ENCODE data around the gene PEAR1.

Gene PEAR1

DNA sequence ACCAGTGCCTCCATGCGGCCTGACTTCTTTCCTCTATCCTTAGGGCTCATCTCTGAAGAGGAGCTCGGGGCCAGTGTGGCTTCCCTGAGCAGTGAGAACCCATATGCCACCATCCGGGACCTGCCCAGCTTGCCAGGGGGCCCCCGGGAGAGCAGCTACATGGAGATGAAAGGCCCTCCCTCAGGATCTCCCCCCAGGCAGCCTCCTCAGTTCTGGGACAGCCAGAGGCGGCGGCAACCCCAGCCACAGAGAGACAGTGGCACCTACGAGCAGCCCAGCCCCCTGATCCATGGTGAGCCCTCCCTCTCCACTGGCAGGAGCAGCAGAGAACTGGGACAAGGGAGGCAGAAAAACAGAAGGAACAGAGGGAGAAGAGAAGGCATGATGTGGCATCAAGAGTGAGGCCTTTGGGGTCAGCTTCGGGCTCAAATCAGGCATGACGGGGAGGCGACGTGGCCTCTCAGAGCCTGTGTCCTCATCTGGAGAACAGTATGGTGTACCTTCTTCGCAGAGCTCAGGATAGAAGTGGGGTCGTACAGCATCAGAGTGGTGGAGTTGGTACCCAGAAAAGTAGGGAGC is 20.4 kb downstream of the PEAR1 start:
- Histone ChIP-seq H3K27me3 (replicated peaks in 2 of 5; ENCODE audit: control insufficient read depth in 4 of 5, insufficient read depth in 5 of 5, low read length in 4 of 5) (no peaks in the 10 kb centered on the region), H3K4me3 (ENCODE audit: control insufficient read depth in 1 of 7, extremely low read depth in 1 of 7, insufficient read depth in 4 of 7, low read depth in 2 of 7, low read length in 6 of 7) (peak overlapping the region in 1 of 7 experiments; percentile 23), H3K4me1 (ENCODE audit: control extremely low read depth in 1 of 4, control insufficient read depth in 4 of 4, insufficient read depth in 4 of 4, low read length in 3 of 4) (peaks cover 0 to 38% (median 12%) of the 10 kb centered on the region in 4 experiments), H3K36me3 (ENCODE audit: control insufficient read depth in 4 of 4, insufficient read depth in 4 of 4, low read length in 3 of 4) (peaks cover 0 to 57% (median 15%) of the 10 kb centered on the region in 4 experiments), H3K27ac (ENCODE audit: insufficient read depth in 1 of 2, low read depth in 1 of 2, low read length in 2 of 2, poor library complexity in 1 of 2, severe bottlenecking in 2 of 2) (peak overlapping the region in 1 of 2 experiments; percentile 58), H3K9me3 (ENCODE audit: control extremely low read depth in 1 of 5, control insufficient read depth in 4 of 5, insufficient read depth in 2 of 5, low read depth in 1 of 5, low read length in 4 of 5) (no peaks in the 10 kb centered on the region)
- 95% methylated on average over 13 of the region's 13 CpGs for WGBS (ENCODE audit: insufficient coverage)
- DNase-seq, result no peak
- ChIA-PET POLR2A (no interaction called here), CTCF (interaction anchor here (0.6 to 5.9 kb wide), 5 partner anchors 8 to 160 kb away, joined by 3 to 48 read pairs (median 4); partner anchors contain the start of gene LRRC71)

DNA sequence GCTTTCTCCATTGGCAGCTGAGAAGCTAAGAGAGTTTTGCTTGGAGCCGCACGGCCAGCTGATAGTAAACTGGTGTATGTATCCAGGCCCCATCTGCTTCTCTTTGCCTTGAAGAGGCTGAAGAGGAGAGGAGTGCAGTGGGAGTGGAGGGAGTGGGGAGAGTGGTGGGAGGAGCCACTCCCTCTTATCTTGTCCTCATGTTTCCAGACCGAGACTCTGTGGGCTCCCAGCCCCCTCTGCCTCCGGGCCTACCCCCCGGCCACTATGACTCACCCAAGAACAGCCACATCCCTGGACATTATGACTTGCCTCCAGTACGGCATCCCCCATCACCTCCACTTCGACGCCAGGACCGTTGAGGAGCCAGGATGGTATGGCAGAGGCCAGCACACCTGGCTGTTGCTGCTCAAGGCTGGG is 20.9 kb downstream of the PEAR1 start:
- DNase-seq, result no peak
- Histone ChIP-seq H3K9me3 (ENCODE audit: control extremely low read depth in 1 of 5, control insufficient read depth in 4 of 5, insufficient read depth in 2 of 5, low read depth in 1 of 5, low read length in 4 of 5) (no peaks in the 10 kb centered on the region), H3K4me3 (ENCODE audit: control insufficient read depth in 1 of 7, extremely low read depth in 1 of 7, insufficient read depth in 4 of 7, low read depth in 2 of 7, low read length in 6 of 7) (no peak overlapping the region), H3K27ac (ENCODE audit: insufficient read depth in 1 of 2, low read depth in 1 of 2, low read length in 2 of 2, poor library complexity in 1 of 2, severe bottlenecking in 2 of 2) (peak overlapping the region in 1 of 2 experiments; percentile 58), H3K27me3 (replicated peaks in 2 of 5; ENCODE audit: control insufficient read depth in 4 of 5, insufficient read depth in 5 of 5, low read length in 4 of 5) (no peaks in the 10 kb centered on the region), H3K4me1 (ENCODE audit: control extremely low read depth in 1 of 4, control insufficient read depth in 4 of 4, insufficient read depth in 4 of 4, low read length in 3 of 4) (peaks cover 0 to 38% (median 12%) of the 10 kb centered on the region in 4 experiments), H3K36me3 (ENCODE audit: control insufficient read depth in 4 of 4, insufficient read depth in 4 of 4, low read length in 3 of 4) (peaks cover 0 to 52% (median 15%) of the 10 kb centered on the region in 4 experiments)
- POLR2A ChIA-PET, result no interaction called here
- 96% methylated on average over 9 of the region's 9 CpGs for WGBS (ENCODE audit: insufficient coverage)
- CTCF ChIA-PET, result interaction anchor here (5.9 kb wide), 1 partner anchor 8 kb away, joined by 48 read pairs; the partner anchor contains the start of gene LRRC71

DNA sequence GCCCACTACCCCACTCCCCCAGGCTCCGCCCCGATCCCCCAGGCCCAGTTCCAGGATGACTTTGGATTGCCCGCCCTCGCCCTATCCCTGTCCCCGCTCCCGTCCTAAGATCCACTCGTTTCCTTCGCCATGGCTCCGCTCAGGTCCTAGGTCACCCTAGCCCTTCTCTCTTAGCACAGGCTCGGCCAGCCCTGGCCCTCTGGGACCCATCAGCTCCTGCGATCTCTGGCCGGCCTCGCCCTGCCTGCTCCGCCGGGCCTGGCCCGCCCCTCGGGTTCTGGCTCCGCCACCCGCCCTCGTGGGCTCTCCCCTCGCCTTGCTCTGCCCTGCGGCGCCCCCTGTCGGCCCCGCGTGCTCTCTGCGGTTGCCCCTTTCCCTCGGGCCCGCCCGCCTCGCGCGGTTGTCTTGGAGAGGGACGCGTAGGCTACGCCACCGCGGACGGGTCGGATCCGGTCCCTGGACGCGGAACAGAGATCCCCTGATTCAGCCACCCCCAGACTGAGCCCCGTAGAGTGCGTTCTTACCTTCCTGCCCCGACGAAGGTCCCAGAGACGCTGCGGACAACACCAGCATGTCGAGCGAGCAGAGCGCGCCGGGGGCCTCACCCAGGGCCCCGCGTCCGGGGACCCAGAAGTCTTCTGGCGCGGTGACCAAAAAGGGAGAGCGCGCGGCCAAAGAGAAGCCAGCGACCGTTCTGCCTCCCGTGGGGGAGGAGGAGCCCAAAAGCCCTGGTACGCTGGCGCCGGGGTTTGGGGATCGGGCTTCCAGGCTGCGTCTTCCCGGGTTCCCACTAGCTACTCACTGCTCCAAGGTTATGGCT is 26.9 kb downstream of the PEAR1 start, which contains the start of gene LRRC71:
TSS of gene LRRC71 (plus strand) at position 400 of the 820 bp plus-strand sequence. CDS start at position 572, 172 bp downstream.
- POLR2A ChIA-PET, result interaction anchor here (0.7 kb wide), 2 partner anchors 164 to 386 kb away, joined by 3 to 5 read pairs; no protein-coding TSS in a partner anchor
- H3K4me3 ChIP-seq (ENCODE audit: control insufficient read depth in 1 of 7, extremely low read depth in 1 of 7, insufficient read depth in 4 of 7, low read depth in 2 of 7, low read length in 6 of 7), result peak within 1 kb of the TSS in 4 of 7 experiments; percentile 8 to 50 (median 37)
- CTCF ChIA-PET, result interaction anchor here (0.8 to 14.3 kb wide), 11 partner anchors 8 to 231 kb away, joined by 3 to 201 read pairs (median 4); partner anchors contain the start of gene PEAR1
- peaks cover 12 to 56% (median 39%) of the 10 kb centered on the region in 5 experiments for H3K27me3 ChIP-seq (replicated peaks in 2 of 5; ENCODE audit: control insufficient read depth in 4 of 5, insufficient read depth in 5 of 5, low read length in 4 of 5)
- H3K4me1 ChIP-seq (ENCODE audit: control extremely low read depth in 1 of 4, control insufficient read depth in 4 of 4, insufficient read depth in 4 of 4, low read length in 3 of 4), result peaks cover 0 to 27% (median 17%) of the 10 kb centered on the region in 4 experiments
- DNase-seq, result peak; percentile 82 to 87 (median 84)
- 10% methylated on average over 60 of the region's 71 CpGs for WGBS (ENCODE audit: insufficient coverage)
- H3K36me3 ChIP-seq (ENCODE audit: control insufficient read depth in 4 of 4, insufficient read depth in 4 of 4, low read length in 3 of 4), result peaks cover 0 to 15% (median under 1%) of the 10 kb centered on the region in 4 experiments
- H3K27ac ChIP-seq (ENCODE audit: insufficient read depth in 1 of 2, low read depth in 1 of 2, low read length in 2 of 2, poor library complexity in 1 of 2, severe bottlenecking in 2 of 2), result no peak within 1 kb of the TSS
- H3K9me3 ChIP-seq (ENCODE audit: control extremely low read depth in 1 of 5, control insufficient read depth in 4 of 5, insufficient read depth in 2 of 5, low read depth in 1 of 5, low read length in 4 of 5), result no peaks in the 10 kb centered on the region

DNA sequence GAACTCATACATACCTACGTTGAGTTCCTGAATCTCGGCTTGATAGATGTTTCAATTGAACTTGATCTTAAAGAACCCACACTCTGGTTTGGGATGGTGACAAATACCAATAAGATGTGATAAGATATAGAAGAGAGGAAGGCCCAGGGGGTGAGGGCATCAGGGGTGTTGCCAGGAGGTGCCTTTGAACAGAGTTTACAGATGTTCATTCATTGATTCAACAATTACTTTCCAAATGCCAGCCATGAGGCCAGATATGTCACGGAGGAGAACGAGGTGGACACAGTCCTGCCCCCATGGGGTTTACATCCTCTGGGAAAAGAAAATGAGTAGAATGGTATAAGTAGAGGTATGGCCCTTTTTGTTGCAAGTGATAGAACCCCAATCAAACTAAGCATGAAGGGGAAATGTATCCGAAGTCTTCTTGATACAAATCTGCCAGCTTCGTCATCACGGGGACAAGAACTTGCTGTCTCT is 27.6 kb downstream of the PEAR1 start:
- no peak for DNase-seq
- no peak overlapping the region for H3K27ac ChIP-seq (ENCODE audit: insufficient read depth in 1 of 2, low read depth in 1 of 2, low read length in 2 of 2, poor library complexity in 1 of 2, severe bottlenecking in 2 of 2)
- peaks cover 12 to 58% (median 40%) of the 10 kb centered on the region in 5 experiments for H3K27me3 ChIP-seq (replicated peaks in 2 of 5; ENCODE audit: control insufficient read depth in 4 of 5, insufficient read depth in 5 of 5, low read length in 4 of 5)
- CTCF ChIA-PET, result interaction anchor here (1.2 to 14.3 kb wide), 9 partner anchors 9 to 232 kb away, joined by 3 to 201 read pairs (median 5); partner anchors contain the start of gene PEAR1
- peaks cover 0 to 9% (median 0%) of the 10 kb centered on the region in 4 experiments for H3K36me3 ChIP-seq (ENCODE audit: control insufficient read depth in 4 of 4, insufficient read depth in 4 of 4, low read length in 3 of 4)
- peak overlapping the region in 1 of 7 experiments; percentile 50 for H3K4me3 ChIP-seq (ENCODE audit: control insufficient read depth in 1 of 7, extremely low read depth in 1 of 7, insufficient read depth in 4 of 7, low read depth in 2 of 7, low read length in 6 of 7)
- POLR2A ChIA-PET, result interaction anchor here (0.7 kb wide), 1 partner anchor 164 kb away, joined by 3 read pairs; no protein-coding TSS in a partner anchor
- 62% methylated on average over 7 of the region's 7 CpGs for WGBS (ENCODE audit: insufficient coverage)
- no peaks in the 10 kb centered on the region for H3K9me3 ChIP-seq (ENCODE audit: control extremely low read depth in 1 of 5, control insufficient read depth in 4 of 5, insufficient read depth in 2 of 5, low read depth in 1 of 5, low read length in 4 of 5)
- peaks cover 0 to 33% (median 23%) of the 10 kb centered on the region in 4 experiments for H3K4me1 ChIP-seq (ENCODE audit: control extremely low read depth in 1 of 4, control insufficient read depth in 4 of 4, insufficient read depth in 4 of 4, low read length in 3 of 4)

DNA sequence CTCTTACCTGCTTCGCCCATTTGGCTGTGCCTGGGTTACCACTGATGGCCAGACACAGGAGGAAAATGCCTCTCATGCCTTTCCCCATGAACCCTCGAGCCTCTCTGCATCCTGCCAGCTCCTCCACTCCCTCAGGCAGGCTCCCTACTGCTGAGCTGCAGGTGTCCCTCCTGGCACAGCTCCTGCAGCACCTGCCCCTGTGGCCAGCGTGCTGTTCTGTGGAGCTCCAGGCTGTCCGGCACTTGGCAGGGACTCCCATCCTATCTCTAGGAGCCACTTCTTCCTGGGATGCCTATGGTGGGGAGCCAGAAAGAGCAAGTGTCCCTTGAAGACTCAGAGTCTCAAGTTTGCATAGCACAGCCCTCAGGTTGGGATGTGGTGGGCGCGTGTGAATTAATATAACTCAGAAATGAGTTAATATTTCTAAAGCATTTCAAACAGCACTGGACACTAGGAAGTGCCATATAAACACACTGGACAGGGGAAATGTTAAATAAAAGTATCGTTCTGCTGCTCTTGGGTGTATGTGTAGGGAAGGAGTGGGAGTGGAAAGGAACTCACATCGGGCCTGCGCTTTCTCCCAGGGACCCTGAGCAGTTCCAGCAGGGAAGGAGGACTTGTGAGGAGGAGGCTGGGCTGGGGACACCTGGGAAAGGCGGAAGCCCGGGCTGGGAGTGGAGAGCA is 29.6 kb downstream of the PEAR1 start:
- Histone ChIP-seq H3K4me3 (ENCODE audit: control insufficient read depth in 1 of 7, extremely low read depth in 1 of 7, insufficient read depth in 4 of 7, low read depth in 2 of 7, low read length in 6 of 7) (no peak overlapping the region), H3K9me3 (ENCODE audit: control extremely low read depth in 1 of 5, control insufficient read depth in 4 of 5, insufficient read depth in 2 of 5, low read depth in 1 of 5, low read length in 4 of 5) (no peaks in the 10 kb centered on the region), H3K27ac (ENCODE audit: insufficient read depth in 1 of 2, low read depth in 1 of 2, low read length in 2 of 2, poor library complexity in 1 of 2, severe bottlenecking in 2 of 2) (no peak overlapping the region), H3K36me3 (ENCODE audit: control insufficient read depth in 4 of 4, insufficient read depth in 4 of 4, low read length in 3 of 4) (no peaks in the 10 kb centered on the region), H3K27me3 (replicated peaks in 2 of 5; ENCODE audit: control insufficient read depth in 4 of 5, insufficient read depth in 5 of 5, low read length in 4 of 5) (peaks cover 12 to 72% (median 47%) of the 10 kb centered on the region in 5 experiments), H3K4me1 (ENCODE audit: control extremely low read depth in 1 of 4, control insufficient read depth in 4 of 4, insufficient read depth in 4 of 4, low read length in 3 of 4) (peaks cover 0 to 52% (median 38%) of the 10 kb centered on the region in 4 experiments)
- no peak for DNase-seq
- CTCF ChIA-PET, result interaction anchor here (1.0 to 14.3 kb wide), 8 partner anchors 11 to 126 kb away, joined by 3 to 201 read pairs (median 4); partner anchors contain the start of genes NTRK1 and PEAR1
- POLR2A ChIA-PET, result no interaction called here
- 16% methylated on average over 6 of the region's 11 CpGs for WGBS (ENCODE audit: insufficient coverage)

DNA sequence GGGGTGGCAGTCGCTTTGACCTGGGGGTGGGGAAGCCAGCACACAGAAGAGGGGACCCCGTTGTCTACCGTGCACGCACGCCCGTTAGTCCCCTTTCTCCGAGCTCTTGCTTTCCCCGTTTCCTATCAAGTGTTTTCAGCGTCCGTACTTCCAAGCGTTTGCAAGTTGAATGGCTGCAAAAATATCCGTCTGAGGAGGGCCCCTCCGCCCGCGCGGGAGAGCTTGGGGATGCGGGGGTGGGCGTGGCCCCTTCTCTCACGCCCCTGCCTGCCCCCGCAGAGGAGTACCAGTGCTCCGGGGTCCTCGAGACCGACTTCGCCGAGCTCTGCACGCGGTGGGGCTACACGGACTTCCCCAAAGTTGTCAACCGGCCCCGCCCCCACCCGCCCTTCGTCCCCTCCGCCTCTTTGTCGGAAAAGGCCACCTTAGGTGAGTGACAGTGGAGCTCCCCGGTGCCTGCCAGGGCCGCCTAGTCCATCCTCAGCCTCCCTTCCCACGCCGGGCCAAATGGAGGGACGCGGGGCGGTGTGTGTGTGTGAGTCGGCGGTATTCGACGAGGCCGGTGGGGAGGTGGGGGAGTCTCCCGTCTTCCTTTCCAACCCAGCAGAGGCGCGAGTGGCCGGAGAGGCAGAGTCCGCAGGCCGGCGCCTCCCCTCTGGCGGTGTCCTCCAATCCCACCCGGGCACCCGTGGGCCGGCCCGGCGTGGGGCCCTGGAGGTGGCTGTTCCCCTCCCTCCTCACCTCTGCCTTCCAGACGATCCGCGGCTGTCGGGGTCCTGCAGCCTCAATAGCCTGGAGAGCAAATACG is 30.4 kb downstream of the PEAR1 start:
- Histone ChIP-seq H3K27ac (ENCODE audit: insufficient read depth in 1 of 2, low read depth in 1 of 2, low read length in 2 of 2, poor library complexity in 1 of 2, severe bottlenecking in 2 of 2) (no peak overlapping the region), H3K27me3 (replicated peaks in 2 of 5; ENCODE audit: control insufficient read depth in 4 of 5, insufficient read depth in 5 of 5, low read length in 4 of 5) (peaks cover 12 to 80% (median 47%) of the 10 kb centered on the region in 5 experiments), H3K9me3 (ENCODE audit: control extremely low read depth in 1 of 5, control insufficient read depth in 4 of 5, insufficient read depth in 2 of 5, low read depth in 1 of 5, low read length in 4 of 5) (no peaks in the 10 kb centered on the region), H3K36me3 (ENCODE audit: control insufficient read depth in 4 of 4, insufficient read depth in 4 of 4, low read length in 3 of 4) (no peaks in the 10 kb centered on the region), H3K4me1 (ENCODE audit: control extremely low read depth in 1 of 4, control insufficient read depth in 4 of 4, insufficient read depth in 4 of 4, low read length in 3 of 4) (peaks cover 0 to 53% (median 39%) of the 10 kb centered on the region in 4 experiments), H3K4me3 (ENCODE audit: control insufficient read depth in 1 of 7, extremely low read depth in 1 of 7, insufficient read depth in 4 of 7, low read depth in 2 of 7, low read length in 6 of 7) (no peak overlapping the region)
- peak in 2 of 3 donors; percentile 64 for DNase-seq
- whole genome bisulfite sequencing (ENCODE audit: insufficient coverage), result 2% methylated on average over 47 of the region's 64 CpGs
- ChIA-PET POLR2A (no interaction called here), CTCF (interaction anchor here (0.9 to 14.3 kb wide), 9 partner anchors 12 to 198 kb away, joined by 3 to 201 read pairs (median 3); partner anchors contain the start of genes ISG20L2, METTL25B, NTRK1 and PEAR1)
